HepG2 (cell line): ENCODE results near the gene CAPN9. TPM values are rescaled to one million over a fixed set of nuclear protein-coding genes. Genes with fewer than 3 reads are reported as not detected.

ENCODE experiments used
- ATAC-seq: fragments of 200-7000 bp; cut with Tn5 transposase; 3 replicates; pipeline ENCODE4 v1.9.1; 2020; ENCODE audit warnings: mild to moderate bottlenecking, moderate library complexity
- BruUV-seq: library from RNA; stranded (reverse); fragments of 400-500 nt; replicated peaks from 2 replicates; lab custom pipeline; 2021; lab: Mats Ljungman, UMichigan
- CTCF ChIA-PET: fragments of 300-600 bp; formaldehyde crosslinking; extraction: SDS; loops from one replicate; lab custom pipeline; 2021; ENCODE audit warnings: low total read pairs, inconsistent platforms, low intra/inter-chr PET ratio; lab: Yijun Ruan, JAX
- POLR2A ChIA-PET: fragments of 350-600 bp; sonication (Branson Sonifier 250); formaldehyde crosslinking; loops from one replicate; lab custom pipeline; 2020; ENCODE audit warnings: antibody characterized with exemption, inconsistent platforms; lab: Yijun Ruan, JAX
- DNase-seq: peaks from one replicate; pipeline ENCODE4 v3.0.0-alpha.2; 2015; ENCODE audit warnings: low spot score
- FAIRE-seq: peaks from 3 replicates; lab custom pipeline; 2011; peaks lifted over from hg19 to GRCh38; lab: Jason Lieb, UNC
- H2AFZ ChIP-seq: one replicate; pipeline ENCODE4 v1.6.1; 2011; ENCODE audit warnings: low read length, inconsistent platforms
- H3K27ac ChIP-seq: fragments of 300-600 bp; 3 replicates; pipeline ENCODE4 v1.8.0; 2011; ENCODE audit warnings: mixed run types, mild to moderate bottlenecking, mixed read lengths, low read length, inconsistent platforms; ENCODE audit not compliant: insufficient read depth; ENCODE audit errors: extremely low read length
- H3K27me3 ChIP-seq, 2 experiments: fragments of 200-600 bp in 1 of 2; 2 replicates in 1 of 2; 3 replicates in 1 of 2; pipeline versions ENCODE4 v1.6.0 to v1.8.0; 2011; ENCODE audit warnings: low read length in 2 of 2, mild to moderate bottlenecking in 2 of 2, moderate library complexity in 2 of 2, inconsistent platforms in 1 of 2; ENCODE audit not compliant: insufficient read depth in 2 of 2, control insufficient read depth in 1 of 2
- H3K36me3 ChIP-seq, 2 experiments: fragments of 200-600 bp in 1 of 2; replicated peaks in 1 of 2; 2 replicates in 1 of 2; 3 replicates in 1 of 2; pipeline versions ENCODE4 v1.5.1 to v1.8.0; 2011; ENCODE audit warnings: low read length in 2 of 2, inconsistent platforms in 1 of 2; ENCODE audit not compliant: insufficient read depth in 2 of 2, control insufficient read depth in 1 of 2
- H3K4me1 ChIP-seq: 2 replicates; pipeline ENCODE4 v1.5.1; 2012; ENCODE audit warnings: low read length, inconsistent platforms; ENCODE audit not compliant: insufficient read depth
- H3K4me2 ChIP-seq: 2 replicates; pipeline ENCODE4 v1.6.0; 2011; ENCODE audit warnings: low read depth, low read length, inconsistent platforms
- H3K4me3 ChIP-seq, 3 experiments: fragments of 200-600 bp in 1 of 3; sonication (generic), shearing (Covaris generic) in 1 of 3; replicated peaks in 1 of 3; 2 replicates each; pipeline ENCODE4 v1.5.1; 2011 to 2016; ENCODE audit warnings: low read length in 3 of 3, inconsistent platforms in 2 of 3, low read depth in 2 of 3, mild to moderate bottlenecking in 2 of 3, control low read depth in 1 of 3, mixed read lengths in 1 of 3; ENCODE audit not compliant: insufficient read depth in 1 of 3
- H3K79me2 ChIP-seq: one replicate; pipeline ENCODE4 v1.6.1; 2011; ENCODE audit warnings: low read length, inconsistent platforms; ENCODE audit not compliant: insufficient read depth
- H3K9ac ChIP-seq: 2 replicates; pipeline ENCODE4 v1.6.0; 2011; ENCODE audit warnings: mild to moderate bottlenecking, low read depth, low read length, inconsistent platforms; ENCODE audit not compliant: insufficient read depth
- H3K9me3 ChIP-seq: 2 replicates; pipeline ENCODE4 v1.5.1; 2012; ENCODE audit warnings: mild to moderate bottlenecking, low read length
- H4K20me1 ChIP-seq: 2 replicates; pipeline ENCODE4 v1.6.0; 2011; ENCODE audit warnings: inconsistent platforms, mild to moderate bottlenecking, low read length, moderate library complexity; ENCODE audit not compliant: insufficient read depth
- ATRX ChIP-seq: sonication (generic); formaldehyde crosslinking; IDR thresholded peaks from 2 replicates; pipeline ENCODE4 v1.4.0; 2020; ENCODE audit warnings: missing genetic modification reagents, borderline replicate concordance
- CERS6 ChIP-seq: sonication (generic); formaldehyde crosslinking; IDR thresholded peaks from 2 replicates; pipeline ENCODE4 v1.5.0; 2020; ENCODE audit warnings: missing genetic modification reagents
- MLLT10 ChIP-seq: sonication (generic); formaldehyde crosslinking; IDR thresholded peaks from 2 replicates; pipeline ENCODE4 v1.4.0; 2020; ENCODE audit warnings: missing genetic modification reagents
- PPARG ChIP-seq: conservative IDR thresholded peaks from 2 replicates; pipeline ENCODE4 v1.6.1; 2016; ENCODE audit warnings: missing biosample characterization, missing genetic modification reagents
- PTBP1 ChIP-seq: fragments of 200-400 bp; formaldehyde crosslinking; IDR thresholded peaks from 2 replicates; pipeline ENCODE4 v1.6.1; 2018; ENCODE audit warnings: low read length, low read depth; ENCODE audit not compliant: poor library complexity, severe bottlenecking
- RBM39 ChIP-seq: fragments of 200-400 bp; formaldehyde crosslinking; IDR thresholded peaks from one replicate; pipeline ENCODE4 v1.6.1; 2018; ENCODE audit warnings: antibody characterized with exemption, mild to moderate bottlenecking, low read depth, low read length; ENCODE audit not compliant: poor library complexity, severe bottlenecking
- RERE ChIP-seq: IDR thresholded peaks from 2 replicates; pipeline ENCODE4 v1.6.1; 2016; ENCODE audit warnings: low read depth, missing genetic modification reagents, missing compliant biosample characterization
- RFXANK ChIP-seq: IDR thresholded peaks from 2 replicates; pipeline ENCODE4 v1.6.1; 2016
- RXRA ChIP-seq: sonication (generic); formaldehyde crosslinking; IDR thresholded peaks from 2 replicates; pipeline ENCODE4 v1.5.1; 2020; ENCODE audit warnings: missing genetic modification reagents
- ZBTB42 ChIP-seq: sonication (generic); formaldehyde crosslinking; IDR thresholded peaks from 2 replicates; pipeline ENCODE4 v1.5.0; 2020; ENCODE audit warnings: mild to moderate bottlenecking, missing genetic modification reagents
- ZNF136 ChIP-seq: sonication (generic); formaldehyde crosslinking; IDR thresholded peaks from 2 replicates; pipeline ENCODE4 v1.8.1; 2022; ENCODE audit warnings: low read depth, mild to moderate bottlenecking, moderate library complexity, missing genetic modification reagents
- ZNF256 ChIP-seq: sonication (generic); formaldehyde crosslinking; conservative IDR thresholded peaks from 2 replicates; pipeline ENCODE4 v1.4.0; 2020; ENCODE audit warnings: missing genetic modification reagents
- ZNF691 ChIP-seq: sonication (generic); formaldehyde crosslinking; IDR thresholded peaks from 2 replicates; pipeline ENCODE4 v1.4.0; 2020; ENCODE audit warnings: missing genetic modification reagents, low read depth, mild to moderate bottlenecking, borderline replicate concordance
- ZNF883 ChIP-seq: sonication (generic); formaldehyde crosslinking; IDR thresholded peaks from 2 replicates; pipeline ENCODE4 v1.5.1; 2020; ENCODE audit warnings: mild to moderate bottlenecking, missing genetic modification reagents; ENCODE audit errors: not compliant biosample characterization
- ZSCAN21 ChIP-seq: sonication (generic); formaldehyde crosslinking; IDR thresholded peaks from 2 replicates; pipeline ENCODE4 v1.8.0; 2022; ENCODE audit warnings: mild to moderate bottlenecking, missing genetic modification reagents, moderate library complexity, borderline replicate concordance
- WGBS: methylation state at CpG from one replicate; pipeline ENCODE4 v1.1.6; 2017; ENCODE audit warnings: low lambda C conversion rate; 5-methylcytosine and 5-hydroxymethylcytosine counted together
- in situ Hi-C: cut with HindIII; loops from 2 replicates; pipeline ENCODE4 v1.10.0; 2017; ENCODE audit warnings: low pct_unique_long_range_greater_than_20kb; ENCODE audit not compliant: extremely low pct_ligation_motif_present
- intact Hi-C: fragments of 100-400 bp; cut with micrococcal nuclease; formaldehyde crosslinking; loops from one replicate; pipeline ENCODE4 v1.10.0; 2022; ENCODE audit not compliant: unreplicated experiment
- polyA plus RNA-seq, 8 experiments: library from polyadenylated mRNA; depleted of rRNA in 3 of 8; stranded (reverse) in 7 of 8; unstranded in 1 of 8; fragments of >200 nt; fragmentation: Illumina TruSeq in 4 of 8; extraction: Trizol in 4 of 8; gene quantifications; 2 replicates each; pipeline versions ENCODE4 v1.2.1 to v1.2.3, GENCODE V29; 2011 to 2016; ENCODE audit warnings: low read depth in 4 of 8, missing spikeins in 1 of 8, mixed read lengths in 1 of 8; ENCODE audit not compliant: insufficient read depth in 1 of 8
- total RNA-seq, 5 experiments: library from RNA; depleted of rRNA; stranded (reverse); fragments of >200 nt; fragmentation: Illumina TruSeq; extraction: Trizol; gene quantifications; 2 replicates each; pipeline ENCODE4 v1.2.3, GENCODE V29; 2016; ENCODE audit warnings: low read depth in 1 of 5

CAPN9 gene
- total and polyA plus RNA-seq, 2 of the 13 experiments (the other 11 are each of a cell fraction or from before 2014, with no cell fraction given), result 0.04 to 0.31 TPM

- TF ChIP-seq RERE (no peak), ZSCAN21 (CRISPR knock-in tag) (no peak), ZNF883 (CRISPR knock-in tag) (no peak), RXRA (CRISPR knock-in tag) (no peak)
- TF ChIP-seq, all 625 proteins: peak for 0
Observed at GRCh38 chr1:230826166-230826875, 79.1 kb downstream of the CAPN9 start (continued).

- Histone ChIP-seq H3K27me3 (peaks cover 0 to 12% of the 10 kb centered on the region in 2 experiments; a peak in 2 of 5 replicates), H3K9ac (no peak overlapping the region), H3K79me2 (no peaks in the 10 kb centered on the region), H3K36me3 (no peaks in the 10 kb centered on the region), H3K9me3 (no peaks in the 10 kb centered on the region), H3K4me1 (no peaks in the 10 kb centered on the region), H3K4me3 (no peak overlapping the region), H3K27ac (no peak overlapping the region), H3K4me2 (no peak overlapping the region), H4K20me1 (no peaks in the 10 kb centered on the region), H2AFZ (no peak overlapping the region)
- BruUV-seq, result no TSS peak
- WGBS, result 4% methylated on average over 7 of the region's 7 CpGs
- DNase-seq, result peak; percentile 5
- CTCF ChIA-PET, result no interaction called here
- peak; percentile 22; the same call in 1 of the 3 replicates for ATAC-seq
- in situ Hi-C loops, result no loop called here
- POLR2A ChIA-PET, result no interaction called here
- no peak for FAIRE-seq
- intact Hi-C loops, result no loop called here
- TF ChIP-seq PTBP1 (no peak), PPARG (CRISPR knock-in tag) (no peak), RBM39 (no peak), CERS6 (no peak), MLLT10 (no peak), ATRX (no peak), RFXANK (CRISPR knock-in tag) (no peak), ZNF256 (CRISPR knock-in tag) (no peak), ZNF691 (CRISPR knock-in tag) (no peak), ZNF136 (CRISPR knock-in tag) (no peak), ZBTB42 (CRISPR knock-in tag) (no peak)
Observed at GRCh38 chr1:230827081-230827681, 80.0 kb downstream of the CAPN9 start.
